ENCODE measurements around the gene MCF2L2.

MCF2L2 gene

DNA sequence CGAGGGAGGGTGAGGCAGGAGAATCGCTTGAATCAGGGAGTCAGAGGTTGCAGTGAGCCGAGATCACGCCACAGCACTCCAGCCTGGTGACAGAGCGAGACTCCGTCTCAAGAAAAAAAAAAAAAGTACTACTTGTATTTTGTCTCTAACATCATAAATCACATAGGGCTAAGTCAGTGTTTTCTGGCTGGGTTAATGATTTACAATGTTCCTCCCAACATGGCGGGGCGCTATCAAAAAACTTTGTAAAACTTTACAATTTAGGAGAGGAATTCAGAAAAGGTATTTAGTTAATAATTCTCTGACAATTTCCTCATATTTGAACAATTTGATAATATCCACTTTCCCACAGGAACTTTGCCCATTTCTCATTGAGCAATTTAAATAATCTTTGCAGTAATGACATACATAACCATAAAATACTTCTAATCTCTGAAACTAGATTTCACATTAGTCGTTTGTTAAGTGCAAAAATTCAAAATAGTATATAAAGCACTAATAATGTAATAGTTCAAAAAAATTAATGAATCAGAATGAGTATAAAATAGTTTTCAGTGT, 202.0 kb downstream of the MCF2L2 start:
- no peak for DNase-seq

- DNase-seq, result peak; percentile 56 to 62
Measured at GRCh38 chr3:183224180-183224970, 204.0 kb downstream of the MCF2L2 start.

- no peak for DNase-seq
Measured at GRCh38 chr3:183222631-183223235, 205.7 kb downstream of the MCF2L2 start.

GRCh38 chr3:183220828-183221227, 207.6 kb downstream of the MCF2L2 start:
- DNase-seq, result no peak

DNA sequence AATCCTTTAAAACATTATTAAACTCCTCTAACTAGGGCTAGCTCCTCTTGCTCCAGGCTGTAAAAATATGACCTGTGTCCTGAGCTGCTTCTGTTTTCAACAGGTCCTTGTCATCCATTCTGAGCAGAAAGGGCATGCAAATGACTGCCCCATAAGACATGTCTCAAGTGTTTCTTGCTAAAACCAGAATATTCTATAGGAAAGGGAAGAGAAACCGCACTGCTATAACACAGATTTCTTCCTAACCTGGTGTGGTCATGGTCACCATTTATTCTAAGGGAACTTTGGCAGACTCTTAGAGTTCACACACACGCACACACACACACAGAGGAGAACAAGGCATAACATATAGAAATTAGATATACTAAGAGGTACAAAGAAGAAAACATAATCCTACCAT, 209.6 kb downstream of the MCF2L2 start:
- no peak for DNase-seq

DNA sequence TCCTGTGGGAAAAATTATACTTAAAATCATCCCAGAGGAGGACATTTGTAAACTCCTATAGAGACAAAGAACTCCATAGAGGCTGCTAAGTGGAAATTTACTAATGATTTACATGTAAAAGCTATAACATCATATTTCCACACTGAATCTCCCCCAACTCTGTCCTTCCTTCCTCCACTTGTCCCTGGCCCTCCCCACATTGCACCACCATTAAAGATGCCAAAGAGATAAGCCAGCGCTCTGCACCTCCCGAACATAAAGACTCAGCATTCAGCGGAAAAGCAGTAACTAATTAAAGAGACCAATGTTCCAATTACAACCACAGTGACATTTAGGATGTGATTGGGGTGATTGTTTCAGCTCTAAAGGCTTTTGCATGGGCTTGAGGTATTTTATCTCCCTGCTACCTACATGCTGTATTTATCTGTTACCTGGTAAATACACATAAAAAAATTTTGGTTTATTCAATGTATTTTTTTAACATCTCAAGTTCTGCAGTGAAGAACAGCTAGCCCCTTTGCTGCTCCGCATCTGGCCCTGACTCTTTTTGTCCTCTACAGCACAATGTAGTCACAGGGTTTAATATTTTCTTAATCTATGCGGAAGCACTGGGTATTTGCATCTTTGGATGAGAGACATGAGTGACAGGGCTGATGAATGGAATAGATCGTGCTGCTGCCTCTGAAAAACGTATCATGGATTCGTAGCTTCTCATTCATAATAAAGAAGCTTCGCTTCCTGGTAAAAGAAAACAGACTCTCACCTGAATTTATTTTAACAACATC, 210.7 kb downstream of the MCF2L2 start:
- DNase-seq, result no peak

- DNase-seq, result no peak
Measured at GRCh38 chr3:183215591-183216202, 212.7 kb downstream of the MCF2L2 start.

GRCh38 chr3:183214277-183214612, 214.2 kb downstream of the MCF2L2 start:
- DNase-seq, result no peak

GRCh38 chr3:183213415-183214276, 214.8 kb downstream of the MCF2L2 start:
- DNase-seq, result no peak

DNA sequence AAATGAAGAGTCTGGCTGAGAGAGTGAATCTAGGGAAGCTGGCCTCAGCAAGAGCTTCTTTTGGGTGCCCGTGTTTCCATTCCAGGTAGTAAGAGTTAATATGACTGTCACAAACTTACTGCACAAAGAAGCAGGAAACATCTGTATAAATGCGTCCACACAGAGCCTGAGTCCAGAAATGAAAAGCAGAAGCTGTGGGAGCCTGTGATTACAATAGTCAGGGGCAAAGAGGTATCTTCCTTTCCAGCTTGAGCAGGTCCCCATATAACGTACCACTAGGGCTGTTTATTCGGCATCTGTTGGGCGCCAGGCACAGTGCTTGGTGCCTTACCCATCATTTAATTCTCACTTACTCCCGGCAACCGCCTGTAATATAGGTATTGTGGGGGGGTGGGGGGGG, 215.9 kb downstream of the MCF2L2 start:
- DNase-seq, result no peak

- no peak for DNase-seq
Measured at GRCh38 chr3:183212096-183212495, 216.3 kb downstream of the MCF2L2 start.

DNA sequence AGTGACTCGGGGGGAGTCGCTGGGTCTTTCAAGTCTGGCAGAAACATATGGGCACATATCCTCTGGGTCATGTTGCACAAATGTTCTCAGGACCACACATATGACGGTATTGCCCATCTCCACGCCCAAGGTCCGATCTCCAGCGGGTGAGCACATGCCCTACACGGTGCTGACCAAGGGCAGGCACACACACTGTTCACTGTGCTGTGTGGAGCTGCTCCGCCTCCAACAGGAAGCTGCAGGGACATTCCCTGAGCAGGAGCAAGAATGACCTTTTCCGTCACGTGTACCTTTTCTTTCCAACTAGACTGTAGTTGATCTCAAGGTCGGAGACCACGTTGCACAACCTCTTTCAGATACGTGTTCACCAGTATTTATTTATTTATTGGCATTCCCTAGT, 217.1 kb downstream of the MCF2L2 start:
- no peak for DNase-seq

DNA sequence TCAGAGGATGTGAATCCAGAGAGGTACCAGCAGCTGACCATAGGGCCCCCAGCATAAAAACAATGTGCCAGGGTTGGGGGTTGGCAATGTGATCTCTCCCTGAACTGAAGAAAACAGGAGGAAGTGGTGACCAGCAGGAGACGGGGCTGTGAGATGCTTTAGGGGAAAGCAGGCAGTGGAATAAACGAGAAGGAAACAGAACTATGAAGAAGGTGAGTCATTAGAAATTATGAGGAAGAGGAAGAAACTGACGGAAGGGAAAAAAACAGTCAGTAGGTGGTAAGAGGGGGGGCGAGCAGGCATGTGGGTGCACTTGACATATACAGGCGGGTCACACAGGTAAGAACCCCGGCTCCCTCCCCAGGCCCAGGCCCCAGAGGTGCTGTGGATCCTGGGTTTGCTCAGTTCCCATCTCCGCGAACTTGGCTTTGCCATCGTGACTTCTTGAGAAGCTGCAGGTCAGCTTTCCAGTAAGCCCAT, 217.5 kb downstream of the MCF2L2 start:
- peak; percentile 53 to 54 for DNase-seq

DNA sequence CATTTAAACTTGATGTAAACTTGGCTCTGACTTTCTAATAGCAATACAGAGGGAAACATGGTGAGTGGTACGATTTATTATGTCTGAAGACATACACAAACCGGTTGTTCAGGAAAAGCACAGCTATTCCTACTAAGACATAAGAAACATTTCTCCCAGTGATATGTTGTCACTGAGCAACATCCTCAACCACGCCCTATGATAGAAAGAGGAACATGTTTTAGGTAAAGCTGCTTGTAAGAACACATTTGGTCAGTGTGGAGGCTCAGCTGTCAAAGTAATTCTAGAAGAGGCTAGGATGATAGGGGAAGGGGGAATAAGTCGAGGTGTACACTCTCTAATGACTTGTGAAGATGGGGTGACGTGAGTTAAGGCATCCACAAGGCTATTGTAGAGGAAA, 218.1 kb downstream of the MCF2L2 start:
- no peak for DNase-seq

GRCh38 chr3:183208800-183209199, 219.6 kb downstream of the MCF2L2 start:
- no peak for DNase-seq

- no peak for DNase-seq
Measured at GRCh38 chr3:183208260-183208659, 220.2 kb downstream of the MCF2L2 start.

GRCh38 chr3:183203670-183204069, 224.7 kb downstream of the MCF2L2 start:
- DNase-seq, result no peak

DNA sequence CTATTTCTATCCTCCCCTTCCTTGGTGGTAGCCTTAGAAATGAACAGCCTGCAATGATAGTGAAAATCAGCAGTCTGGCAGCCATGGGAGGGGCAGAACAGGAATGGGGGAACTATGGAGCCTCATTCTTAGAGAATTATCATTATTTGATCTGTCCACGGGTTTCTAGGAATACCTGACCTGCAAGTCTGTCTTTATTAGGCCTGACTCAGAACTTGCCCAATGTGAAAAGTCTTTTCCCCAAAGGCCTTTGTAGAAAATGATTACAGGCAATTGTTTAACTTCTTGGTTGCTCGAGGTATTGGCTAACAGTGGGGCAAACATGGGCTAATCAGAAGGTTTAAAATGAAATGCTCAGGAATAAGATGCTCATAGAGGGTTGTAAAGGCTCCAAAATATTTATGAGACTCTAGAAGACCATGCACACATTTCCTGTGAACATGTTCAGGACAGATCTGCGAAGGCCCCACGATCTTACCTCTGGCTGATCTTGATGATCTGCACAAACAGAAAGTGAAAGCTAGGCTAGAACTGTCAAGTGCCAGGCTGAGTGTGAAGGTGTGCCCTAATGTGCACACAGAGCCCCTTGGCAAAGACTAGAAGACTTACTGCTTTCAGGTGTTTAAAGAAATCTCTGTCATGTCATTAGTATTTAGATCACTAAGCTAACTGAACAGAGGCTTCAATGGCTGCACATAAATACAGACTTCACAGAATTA, 226.3 kb downstream of the MCF2L2 start:
- no peak for DNase-seq

DNA sequence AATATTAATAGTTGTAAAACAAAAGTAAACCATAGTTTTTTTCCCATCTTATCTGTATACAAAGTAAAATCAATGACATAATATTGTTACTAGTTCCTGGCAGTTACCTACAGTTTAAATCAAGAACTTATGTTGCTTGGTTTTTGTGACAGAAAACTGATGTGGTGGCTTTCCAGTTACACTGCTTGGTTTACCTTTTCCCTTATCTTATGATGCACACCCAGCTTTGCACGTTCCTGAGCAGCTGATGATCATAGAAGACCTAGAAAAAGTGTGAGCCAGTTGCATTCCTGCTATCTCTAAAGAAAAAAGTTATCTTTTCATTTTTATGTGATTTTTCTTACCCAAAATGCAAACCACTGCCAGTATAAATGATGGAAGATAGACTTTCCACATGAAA, 229.5 kb downstream of the MCF2L2 start:
- DNase-seq, result no peak

- no peak for DNase-seq
Measured at GRCh38 chr3:183197734-183198133, 230.7 kb downstream of the MCF2L2 start.

GRCh38 chr3:183195266-183195665, 233.2 kb downstream of the MCF2L2 start:
- DNase-seq, result no peak
